PC-3 (cell line): Measurements from ENCODE around the gene STXBP5L. TPM values are rescaled to one million over a fixed set of nuclear protein-coding genes. Genes with fewer than 3 reads are reported as not detected.

ENCODE experiments used
- ATAC-seq: fragments of 200-7000 bp; cut with Tn5 transposase; 2 replicates; pipeline ENCODE4 v1.9.1; 2020; ENCODE audit warnings: mild to moderate bottlenecking, moderate library complexity
- BruUV-seq: library from RNA; stranded (reverse); fragments of 400-500 nt; replicated peaks from 2 replicates; lab custom pipeline; 2021; lab: Mats Ljungman, UMichigan
- CTCF ChIA-PET: fragments of 300-600 bp; sonication (Branson Sonifier 250); formaldehyde crosslinking; loops from one replicate; lab custom pipeline; 2022; ENCODE audit warnings: antibody characterized with exemption; lab: Charles Lee
- POLR2A ChIA-PET: fragments of 300-600 bp; sonication (Branson Sonifier 250); formaldehyde crosslinking; loops from one replicate; lab custom pipeline; 2022; ENCODE audit warnings: antibody characterized with exemption; ENCODE audit not compliant: unreplicated experiment; lab: Charles Lee
- DNase-seq: peaks from one replicate; pipeline ENCODE4 v3.0.0-alpha.2; 2015
- H2AFZ ChIP-seq: fragments of 300-600 bp; sonication (generic); 2 replicates; pipeline ENCODE4 v1.6.0; 2016; ENCODE audit warnings: antibody characterized with exemption, low read length
- H3F3A ChIP-seq: fragments of 300-600 bp; sonication (generic); one replicate; pipeline ENCODE4 v1.6.0; 2017; ENCODE audit warnings: antibody characterized with exemption, low read length, control low read depth, mild to moderate bottlenecking; ENCODE audit not compliant: unreplicated experiment
- H3K27ac ChIP-seq: fragments of 300-600 bp; sonication (generic); 2 replicates; pipeline ENCODE4 v1.5.1; 2016; ENCODE audit warnings: mild to moderate bottlenecking, low read length
- H3K27me3 ChIP-seq: fragments of 300-600 bp; sonication (generic); 2 replicates; pipeline ENCODE4 v1.6.1; 2016; ENCODE audit warnings: low read length, mixed read lengths
- H3K36me3 ChIP-seq: fragments of 300-600 bp; sonication (generic); 2 replicates; pipeline ENCODE4 v1.6.1; 2016; ENCODE audit warnings: low read depth, mixed run types, low read length, mixed read lengths
- H3K4me1 ChIP-seq: fragments of 300-600 bp; sonication (generic); 2 replicates; pipeline ENCODE4 v1.5.1; 2016; ENCODE audit warnings: low read length; ENCODE audit not compliant: insufficient read depth
- H3K4me2 ChIP-seq: fragments of 300-600 bp; sonication (generic); 2 replicates; pipeline ENCODE4 v1.6.0; 2016; ENCODE audit warnings: low read length
- H3K4me3 ChIP-seq: fragments of 300-600 bp; sonication (generic); 2 replicates; pipeline ENCODE4 v1.5.1; 2016; ENCODE audit warnings: mild to moderate bottlenecking, low read length, mixed read lengths
- H3K79me2 ChIP-seq: fragments of 300-600 bp; sonication (generic); 2 replicates; pipeline ENCODE4 v1.6.1; 2017; ENCODE audit warnings: low read length, mixed read lengths
- H3K9ac ChIP-seq: fragments of 300-600 bp; sonication (generic); 2 replicates; pipeline ENCODE4 v1.6.0; 2016; ENCODE audit warnings: mild to moderate bottlenecking, low read length
- H3K9me2 ChIP-seq: fragments of 300-600 bp; sonication (generic); replicated peaks from 2 replicates; pipeline ENCODE4 v1.6.1; 2016; ENCODE audit warnings: mixed run types, low read length, mixed read lengths
- H3K9me3 ChIP-seq: fragments of 300-600 bp; sonication (generic); 2 replicates; pipeline ENCODE4 v1.6.1; 2016; ENCODE audit warnings: low read length, mixed read lengths
- H4K20me1 ChIP-seq: fragments of 300-600 bp; sonication (generic); 2 replicates; pipeline ENCODE4 v1.6.1; 2016; ENCODE audit warnings: low read length, mixed read lengths
- CTCF ChIP-seq: fragments of 300-600 bp; sonication (generic); conservative IDR thresholded peaks from 2 replicates; pipeline ENCODE4 v1.5.1; 2017; ENCODE audit warnings: antibody characterized with exemption, low read depth, mild to moderate bottlenecking, low read length
- EZH2 ChIP-seq: fragments of 300-600 bp; sonication (generic); IDR thresholded peaks from one replicate; pipeline ENCODE4 v1.6.1; 2017; ENCODE audit warnings: antibody characterized with exemption, mild to moderate bottlenecking, low read length; ENCODE audit not compliant: unreplicated experiment
- EZH2phosphoT487 ChIP-seq: fragments of 300-600 bp; sonication (generic); IDR thresholded peaks from 2 replicates; pipeline ENCODE4 v1.6.1; 2018; ENCODE audit warnings: mild to moderate bottlenecking, antibody characterized with exemption, low read length, borderline replicate concordance
- intact Hi-C: fragments of 100-400 bp; cut with micrococcal nuclease; formaldehyde crosslinking; loops from 2 replicates; pipeline ENCODE4 v1.9.0; 2023
- total RNA-seq: library from RNA; depleted of rRNA; stranded (reverse); fragments of >200 nt; gene quantifications from 2 replicates; pipeline ENCODE4 v1.2.3, GENCODE V29; 2014

STXBP5L gene
- total RNA-seq, 1 experiment from 2014 or later = not detected

- intact Hi-C loops = no loop called here
- CTCF ChIA-PET = no interaction called here
- POLR2A ChIA-PET = no interaction called here
Measured at GRCh38 chr3:121252676-121253075, 344.7 kb downstream of the STXBP5L start.

GRCh38 chr3:121269389-121269788, 361.4 kb downstream of the STXBP5L start:
- ChIA-PET CTCF (no interaction called here), POLR2A (no interaction called here)
- Histone ChIP-seq H3K4me2 (no peak overlapping the region), H3K9me2 (no peaks in the 10 kb centered on the region), H3K9ac (no peak overlapping the region), H3K27me3 (no peaks in the 10 kb centered on the region; the same call in 1 of the 2 replicates), H3K4me1 (no peaks in the 10 kb centered on the region), H2AFZ (no peak overlapping the region), H3K36me3 (no peaks in the 10 kb centered on the region), H3F3A (no peaks in the 10 kb centered on the region), H3K79me2 (no peaks in the 10 kb centered on the region), H4K20me1 (no peaks in the 10 kb centered on the region), H3K27ac (no peak overlapping the region), H3K4me3 (no peak overlapping the region), H3K9me3 (no peaks in the 10 kb centered on the region)
- BruUV-seq = no TSS peak
- intact Hi-C loops = no loop called here
- TF ChIP-seq EZH2phosphoT487 (no peak), CTCF (no peak), EZH2 (no peak)
- no peak for ATAC-seq
- DNase-seq = no peak

More at GRCh38 chr3:121252676-121253075, 344.7 kb downstream of the STXBP5L start:
- BruUV-seq = no TSS peak
- Histone ChIP-seq H3K27me3 (peaks cover 19% of the 10 kb centered on the region), H3K9ac (no peak overlapping the region), H3K4me1 (no peaks in the 10 kb centered on the region), H2AFZ (no peak overlapping the region), H3K4me2 (no peak overlapping the region), H3K27ac (no peak overlapping the region), H3K4me3 (no peak overlapping the region), H3K9me3 (no peaks in the 10 kb centered on the region), H3K9me2 (no peaks in the 10 kb centered on the region), H4K20me1 (no peaks in the 10 kb centered on the region), H3K36me3 (no peaks in the 10 kb centered on the region), H3K79me2 (no peaks in the 10 kb centered on the region), H3F3A (no peaks in the 10 kb centered on the region)
- no peak for ATAC-seq
- DNase-seq = no peak
- TF ChIP-seq CTCF = no peak
- no peak for TF ChIP-seq EZH2
- no peak for TF ChIP-seq EZH2phosphoT487

GRCh38 chr3:121274411-121274810, 366.4 kb downstream of the STXBP5L start:
- no peak for DNase-seq

More at GRCh38 chr3:121274411-121274810, 366.4 kb downstream of the STXBP5L start:
- Histone ChIP-seq H4K20me1 (no peaks in the 10 kb centered on the region), H3K9me3 (no peaks in the 10 kb centered on the region; the same call in 1 of the 2 replicates), H3K79me2 (no peaks in the 10 kb centered on the region), H3K4me3 (no peak overlapping the region), H3K36me3 (no peaks in the 10 kb centered on the region), H3F3A (no peaks in the 10 kb centered on the region), H3K9ac (no peak overlapping the region), H3K4me2 (no peak overlapping the region), H3K9me2 (no peaks in the 10 kb centered on the region), H3K27ac (no peak overlapping the region), H3K27me3 (0 out of 2 replicates have a peak, but pooled peaks cover 5% of the 10 kb centered on the region), H3K4me1 (no peaks in the 10 kb centered on the region), H2AFZ (no peak overlapping the region)
- intact Hi-C loops = no loop called here
- CTCF ChIA-PET = no interaction called here
- BruUV-seq = no TSS peak
- TF ChIP-seq EZH2phosphoT487 (no peak), EZH2 (no peak), CTCF (no peak)
- POLR2A ChIA-PET = no interaction called here
- ATAC-seq = no peak
